Astrocyte of the cerebellum (primary cell): ENCODE data around the gene OR2D2.

Experiments
- DNase-seq: peaks from one replicate; pipeline ENCODE4 v3.0.0-alpha.2; 2011; ENCODE audit warnings: low read depth
- H3K4me3 ChIP-seq: 2 replicates; pipeline ENCODE4 v1.5.1; 2011; ENCODE audit warnings: mild to moderate bottlenecking, low read depth, low read length, moderate library complexity
- CTCF ChIP-seq: IDR thresholded peaks from 2 replicates; pipeline ENCODE4 v1.5.1; 2012; ENCODE audit warnings: low read length, low read depth, moderate library complexity, mild to moderate bottlenecking; ENCODE audit errors: missing control alignments
- in situ Hi-C: cut with HindIII; loops from 2 replicates; pipeline ENCODE4 v1.10.0; 2017; ENCODE audit warnings: low sequenced_read_pairs

The OR2D2 gene

GRCh38 chr11:6892400-6892799 lies at the start of gene OR2D2:
OR2D2 (minus strand) TSS chr11:6892500; CDS start chr11:6892500, 0 bp downstream.
- no peak for DNase-seq
- TF ChIP-seq CTCF = no peak
- H3K4me3 ChIP-seq = no peak within 1 kb of the TSS
- in situ Hi-C loops = no loop called here

GRCh38 chr11:6941970-6942369 lies 49.7 kb upstream of the OR2D2 start:
- no peak for TF ChIP-seq CTCF
- in situ Hi-C loops = no loop called here
- no peak for DNase-seq
- no peak overlapping the region for H3K4me3 ChIP-seq

GRCh38 chr11:6932145-6932544 lies 39.8 kb upstream of the OR2D2 start:
- in situ Hi-C loops = no loop called here
- no peak for DNase-seq
- TF ChIP-seq CTCF = no peak
- H3K4me3 ChIP-seq = no peak overlapping the region

GRCh38 chr11:6931146-6931713 lies 38.9 kb upstream of the OR2D2 start:
- in situ Hi-C loops = no loop called here
- no peak for TF ChIP-seq CTCF
- H3K4me3 ChIP-seq = no peak overlapping the region
- no peak for DNase-seq

- no peak for TF ChIP-seq CTCF
- DNase-seq = no peak
- no peak overlapping the region for H3K4me3 ChIP-seq
- in situ Hi-C loops = no loop called here
Observed at GRCh38 chr11:6928916-6929315, 36.6 kb upstream of the OR2D2 start.

GRCh38 chr11:6927030-6927617 lies 34.8 kb upstream of the OR2D2 start:
- DNase-seq = no peak
- H3K4me3 ChIP-seq = peak overlapping the region; percentile 87
- TF ChIP-seq CTCF = no peak
- in situ Hi-C loops = no loop called here
